Aorta (tissue), 4 donors: ENCODE measurements around the gene NLGN3. TPM values are rescaled to one million over a fixed set of nuclear protein-coding genes. Genes with fewer than 3 reads are reported as not detected.

Experiments used
- polyA plus RNA-seq, 2 donors: library from polyadenylated mRNA; stranded (reverse); fragments of 200-250 nt; gene quantifications; one replicate each; pipeline ENCODE4 v1.2.3, GENCODE V29; 2013
- total RNA-seq, 2 donors: library from RNA; stranded (reverse); fragmentation: NEBNext Ultra II Directional; extraction: Animal tissue kit (Norgen Biotek cat#: 25700); gene quantifications; one replicate each; pipeline ENCODE4 v1.2.1, GENCODE V29; 2021
- donor health status: healthy with polysubstance abuse.
- donor health status: Bipolar disorder and iron deficiency.
- donor health status: DM: no; HTN: no; CAD: no.
- donor health status: DM: yes; HTN: yes; CAD: no.

The NLGN3 gene
- total and polyA plus RNA-seq, 4 donors: 0.63 to 4.5 (median 1.3) TPM

Other genes starting within 250 kb of the NLGN3 start
- gene TEX11, start 236.1 kb upstream of the NLGN3 start, total RNA-seq: not detected
- not detected for gene TEX11, start 236.1 kb upstream of the NLGN3 start, polyA plus RNA-seq
- not detected for gene SLC7A3, start 213.7 kb upstream of the NLGN3 start, total RNA-seq
- gene SLC7A3, start 213.7 kb upstream of the NLGN3 start, polyA plus RNA-seq: not detected
- 10 to 100 TPM; 50.2 to 60.4 TPM for gene SNX12, start 76.5 kb upstream of the NLGN3 start, total RNA-seq
- 10 to 100 TPM; 31.8 to 66.0 TPM for gene SNX12, start 76.5 kb upstream of the NLGN3 start, polyA plus RNA-seq
- gene FOXO4, start 49.0 kb upstream of the NLGN3 start, total RNA-seq: 10 to 100 TPM; 24.2 to 31.5 TPM
- gene FOXO4, start 49.0 kb upstream of the NLGN3 start, polyA plus RNA-seq: 10 to 100 TPM; 18.1 to 29.8 TPM
- gene CXorf65, start 38.1 kb upstream of the NLGN3 start, total RNA-seq: not detected
- gene CXorf65, start 38.1 kb upstream of the NLGN3 start, polyA plus RNA-seq: under 1 TPM in 1 of 2 donors, not detected in 1; 0.26 TPM
- 1 to 10 TPM; 4.4 to 7.1 TPM for gene IL2RG, start 33.3 kb upstream of the NLGN3 start, total RNA-seq
- 1 to 10 TPM; 1.4 to 7.6 TPM for gene IL2RG, start 33.3 kb upstream of the NLGN3 start, polyA plus RNA-seq
- 10 to 100 TPM; 51.5 to 68.4 TPM for gene MED12, start 26.2 kb upstream of the NLGN3 start, total RNA-seq
- 10 to 100 TPM in 1 of 2 donors, 1 to 10 TPM in 1; 5.0 to 14.6 TPM for gene MED12, start 26.2 kb upstream of the NLGN3 start, polyA plus RNA-seq
- gene GJB1, start 78.4 kb downstream of the NLGN3 start, total RNA-seq: not detected
- 1 to 10 TPM in 1 of 2 donors, not detected in 1; 2.0 TPM for gene GJB1, start 78.4 kb downstream of the NLGN3 start, polyA plus RNA-seq
- 10 to 100 TPM; 14.5 to 26.0 TPM for gene ZMYM3, start 109.3 kb downstream of the NLGN3 start, total RNA-seq
- 10 to 100 TPM in 1 of 2 donors, 1 to 10 TPM in 1; 3.8 to 16.3 TPM for gene ZMYM3, start 109.3 kb downstream of the NLGN3 start, polyA plus RNA-seq
- 100 to 1,000 TPM; 191 to 208 TPM for gene NONO, start 138.8 kb downstream of the NLGN3 start, total RNA-seq
- 100 to 1,000 TPM in 1 of 2 donors, 10 to 100 TPM in 1; 85.8 to 158 TPM for gene NONO, start 138.8 kb downstream of the NLGN3 start, polyA plus RNA-seq
- gene ITGB1BP2, start 156.9 kb downstream of the NLGN3 start, total RNA-seq: 10 to 100 TPM; 12.6 to 22.3 TPM
- 10 to 100 TPM; 10.8 to 14.9 TPM for gene ITGB1BP2, start 156.9 kb downstream of the NLGN3 start, polyA plus RNA-seq
- gene TAF1, start 221.5 kb downstream of the NLGN3 start, total RNA-seq: 10 to 100 TPM; 45.0 to 58.5 TPM
- 10 to 100 TPM in 1 of 2 donors, 1 to 10 TPM in 1; 5.5 to 15.2 TPM for gene TAF1, start 221.5 kb downstream of the NLGN3 start, polyA plus RNA-seq